IMR-90 (cell line): Measurements from ENCODE around the gene MOB3B. TPM values are rescaled to one million over a fixed set of nuclear protein-coding genes. Genes with fewer than 3 reads are reported as not detected.

Experiments used
- ATAC-seq: fragments of 200-7000 bp; cut with Tn5 transposase; 2 replicates; pipeline ENCODE4 v1.9.1; 2020; ENCODE audit warnings: low read depth, mild to moderate bottlenecking, moderate library complexity
- BruUV-seq: library from RNA; stranded (reverse); fragments of 400-500 nt; replicated peaks from 2 replicates; lab custom pipeline; 2021; lab: Mats Ljungman, UMichigan
- CTCF ChIA-PET: fragments of 300-600 bp; formaldehyde crosslinking; extraction: SDS; loops from one replicate; lab custom pipeline; 2021; ENCODE audit warnings: antibody characterized with exemption; lab: Yijun Ruan, JAX
- POLR2A ChIA-PET: fragments of 300-600 bp; sonication (Branson Sonifier 250); formaldehyde crosslinking; loops from one replicate; lab custom pipeline; 2022; ENCODE audit warnings: antibody characterized with exemption; ENCODE audit not compliant: unreplicated experiment; lab: Charles Lee
- DNase-seq: peaks from one replicate; pipeline ENCODE4 v3.0.0; 2013
- H2AFZ ChIP-seq: replicated peaks from 2 replicates; pipeline ENCODE3; 2013; ENCODE audit warnings: low read length, mild to moderate bottlenecking; ENCODE audit not compliant: poor library complexity
- H2AK5ac ChIP-seq: 2 replicates; pipeline ENCODE4 v1.6.1; 2013; ENCODE audit warnings: low read depth, low read length, inconsistent platforms
- H2AK9ac ChIP-seq: replicated peaks from 2 replicates; pipeline ENCODE3; 2013; ENCODE audit warnings: mild to moderate bottlenecking, low read depth, low read length, moderate library complexity; ENCODE audit not compliant: poor library complexity
- H2BK120ac ChIP-seq: 2 replicates; pipeline ENCODE4 v1.6.1; 2013; ENCODE audit warnings: low read depth, low read length, inconsistent platforms
- H2BK15ac ChIP-seq: 3 replicates; pipeline ENCODE4 v1.6.1; 2013; ENCODE audit warnings: low read depth, low read length, inconsistent platforms
- H2BK20ac ChIP-seq: 2 replicates; pipeline ENCODE4 v1.6.1; 2013; ENCODE audit warnings: low read depth, mild to moderate bottlenecking, inconsistent platforms, low read length, moderate library complexity
- H2BK5ac ChIP-seq: 2 replicates; pipeline ENCODE4 v1.6.1; 2013; ENCODE audit warnings: mild to moderate bottlenecking, low read depth, low read length, inconsistent platforms; ENCODE audit not compliant: poor library complexity, severe bottlenecking
- H3K14ac ChIP-seq: replicated peaks from 2 replicates; pipeline ENCODE4 v1.6.1; 2013; ENCODE audit warnings: low read depth, low read length, inconsistent platforms
- H3K18ac ChIP-seq: 2 replicates; pipeline ENCODE4 v1.6.1; 2013; ENCODE audit warnings: low read depth, low read length, control low read depth
- H3K23ac ChIP-seq: 2 replicates; pipeline ENCODE4 v1.6.1; 2013; ENCODE audit warnings: low read depth, low read length, inconsistent platforms
- H3K27ac ChIP-seq: 2 replicates; pipeline ENCODE4 v1.5.1; 2013; ENCODE audit warnings: mild to moderate bottlenecking, control low read depth, low read length; ENCODE audit not compliant: insufficient read depth
- H3K27me3 ChIP-seq: 2 replicates; pipeline ENCODE4 v1.6.1; 2013; ENCODE audit warnings: low read length; ENCODE audit not compliant: control insufficient read depth, insufficient read depth
- H3K36me3 ChIP-seq: 2 replicates; pipeline ENCODE4 v1.6.1; 2013; ENCODE audit warnings: low read length, mixed read lengths; ENCODE audit not compliant: control insufficient read depth, insufficient read depth
- H3K4ac ChIP-seq: 2 replicates; pipeline ENCODE4 v1.6.1; 2013; ENCODE audit warnings: low read depth, low read length, inconsistent platforms
- H3K4me1 ChIP-seq: 2 replicates; pipeline ENCODE4 v1.6.1; 2013; ENCODE audit warnings: low read length, mixed read lengths; ENCODE audit not compliant: control insufficient read depth, insufficient read depth
- H3K4me2 ChIP-seq: 2 replicates; pipeline ENCODE4 v1.6.1; 2013; ENCODE audit warnings: low read depth, mild to moderate bottlenecking, control low read depth, low read length, moderate library complexity
- H3K4me3 ChIP-seq: 2 replicates; pipeline ENCODE4 v1.5.1; 2013; ENCODE audit warnings: low read depth, mild to moderate bottlenecking, control low read depth, low read length, moderate library complexity; ENCODE audit not compliant: insufficient read depth
- H3K56ac ChIP-seq: 2 replicates; pipeline ENCODE4 v1.6.1; 2013; ENCODE audit warnings: low read length, inconsistent platforms; ENCODE audit not compliant: insufficient read depth; ENCODE audit errors: extremely low read depth
- H3K79me1 ChIP-seq, 2 experiments: 2 replicates each; pipeline ENCODE4 v1.6.1; 2013; ENCODE audit warnings: low read length in 2 of 2, inconsistent platforms in 1 of 2, low read depth in 1 of 2
- H3K9ac ChIP-seq: 2 replicates; pipeline ENCODE4 v1.6.1; 2013; ENCODE audit warnings: low read depth, low read length, control low read depth
- H3K9me1 ChIP-seq: 2 replicates; pipeline ENCODE4 v1.6.1; 2013; ENCODE audit warnings: low read length, inconsistent platforms; ENCODE audit not compliant: insufficient read depth
- H3K9me3 ChIP-seq: 2 replicates; pipeline ENCODE4 v1.6.1; 2013; ENCODE audit warnings: low read length; ENCODE audit not compliant: control insufficient read depth, insufficient read depth
- H4K20me1 ChIP-seq: 2 replicates; pipeline ENCODE4 v1.6.1; 2013; ENCODE audit warnings: low read length, inconsistent platforms; ENCODE audit not compliant: insufficient read depth
- H4K5ac ChIP-seq: 2 replicates; pipeline ENCODE4 v1.6.1; 2013; ENCODE audit warnings: mild to moderate bottlenecking, low read depth, low read length, control low read depth
- H4K8ac ChIP-seq, 2 experiments: 2 replicates each; pipeline ENCODE4 v1.6.1; 2013; ENCODE audit warnings: low read depth in 2 of 2, low read length in 2 of 2, control low read depth in 1 of 2, inconsistent platforms in 1 of 2
- H4K91ac ChIP-seq: 2 replicates; pipeline ENCODE4 v1.6.1; 2013; ENCODE audit warnings: low read depth, low read length, inconsistent platforms; ENCODE audit not compliant: insufficient read depth
- FOS ChIP-seq: fragments of 150-350 bp; IDR thresholded peaks from 2 replicates; pipeline ENCODE4 v1.6.1; 2016; ENCODE audit warnings: low read depth, low read length
- WGBS, 2 experiments: methylation state at CpG; one replicate each; pipeline versions ENCODE4 v1.1.5 to v1.1.7; 2013; ENCODE audit warnings: missing lambda C conversion rate in 2 of 2; ENCODE audit not compliant: insufficient read length in 1 of 2; ENCODE audit errors: extremely low coverage in 2 of 2; 5-methylcytosine and 5-hydroxymethylcytosine counted together
- dilution Hi-C: fragments of 300-500 bp; cut with HindIII; formaldehyde crosslinking; loops from one replicate; pipeline ENCODE4 v1.14.3; 2018; ENCODE audit warnings: low sequenced_read_pairs; ENCODE audit not compliant: unreplicated experiment
- in situ Hi-C: fragments of 300-500 bp; cut with MboI; formaldehyde crosslinking; loops from 3 replicates; pipeline ENCODE4 v1.14.3; 2019; ENCODE audit warnings: low sequenced_read_pairs, inconsistent platforms, mixed read lengths
- intact Hi-C: fragments of 100-400 bp; cut with micrococcal nuclease; formaldehyde crosslinking; loops from 2 replicates; pipeline ENCODE4 v1.10.0; 2022
- polyA plus RNA-seq, 3 experiments: library from polyadenylated mRNA; depleted of rRNA; stranded (reverse); fragments of >200 nt; gene quantifications; 2 replicates each; pipeline ENCODE4 v1.2.3, GENCODE V29; 2012; ENCODE audit warnings: low replicate concordance in 1 of 3
- total RNA-seq: library from RNA; depleted of rRNA; stranded (reverse); fragments of >200 nt; gene quantifications from 2 replicates; pipeline ENCODE4 v1.2.3, GENCODE V29; 2012

Gene MOB3B
- total and polyA plus RNA-seq, 2 of the 4 experiments (the other 2 are of a cell fraction), result under 0.01 to 0.02 TPM

DNA sequence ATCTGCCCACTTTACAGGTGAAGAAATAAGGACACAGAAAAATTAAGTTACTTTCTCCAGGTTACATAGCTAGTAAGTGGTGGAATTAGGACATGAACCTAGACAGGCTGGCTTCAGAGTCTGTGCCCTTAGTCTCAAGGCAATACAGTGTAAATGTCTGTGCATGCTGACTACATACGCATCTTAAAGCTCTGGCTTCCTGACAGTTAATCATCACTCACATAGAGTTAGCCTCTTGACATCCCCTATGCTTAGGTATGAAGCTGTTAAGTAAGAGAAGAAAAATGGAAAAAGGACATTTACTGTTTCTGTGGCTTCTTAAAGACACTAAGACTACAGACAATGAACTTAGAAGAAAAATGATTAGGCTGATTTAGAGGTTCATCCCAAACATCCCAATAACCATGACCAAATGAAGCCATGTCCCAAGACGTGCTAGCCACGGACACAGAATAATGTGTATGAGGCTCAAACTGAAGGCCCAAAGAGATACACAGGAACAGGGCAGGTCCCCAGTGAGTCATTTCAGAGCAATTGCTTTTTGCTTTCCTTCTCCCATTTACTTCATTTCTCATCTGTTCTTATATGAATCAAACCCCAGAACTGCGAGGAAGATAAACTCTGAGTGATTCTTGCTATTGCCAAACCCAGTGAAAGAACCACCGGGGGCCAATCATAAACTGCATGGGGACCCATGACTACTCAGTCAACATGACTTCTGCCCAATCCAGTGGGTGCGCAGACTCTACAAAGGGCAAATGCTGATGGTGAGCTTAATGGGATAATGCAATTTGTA lies 105.5 kb downstream of the MOB3B start:
- no peak overlapping the region for H2BK5ac ChIP-seq
- no peaks in the 10 kb centered on the region for H3K36me3 ChIP-seq
- H3K9me3 ChIP-seq, result no peaks in the 10 kb centered on the region
- ChIA-PET POLR2A (no interaction called here), CTCF (no interaction called here)
- no peak overlapping the region for H2BK20ac ChIP-seq
- dilution Hi-C loops, result no loop called here
- no peak overlapping the region for H2AK5ac ChIP-seq
- DNase-seq (no peak), ATAC-seq (no peak)
- no peak overlapping the region for H3K23ac ChIP-seq
- no peak overlapping the region for H2AFZ ChIP-seq
- no peak overlapping the region for H3K4ac ChIP-seq
- H3K27me3 ChIP-seq, result no peaks in the 10 kb centered on the region
- WGBS, 2 experiments, result 50% methylated on average over 2 of the region's 6 CpGs; no CpG with 5 or more reads in 1 of the 2 experiments
- no peak overlapping the region for H2BK120ac ChIP-seq
- no peaks in the 10 kb centered on the region for H3K4me1 ChIP-seq
- no peak overlapping the region for H4K5ac ChIP-seq
- no peak overlapping the region for H4K8ac ChIP-seq
- H3K56ac ChIP-seq, result no peak overlapping the region
- H2BK15ac ChIP-seq, result no peak overlapping the region
- H3K27ac ChIP-seq, result no peak overlapping the region
- BruUV-seq, result no TSS peak
- no peaks in the 10 kb centered on the region for H3K9me1 ChIP-seq
- intact Hi-C loops, result no loop called here
- H3K14ac ChIP-seq, result no peak overlapping the region
- no peak overlapping the region for H3K4me2 ChIP-seq
- in situ Hi-C loops, result no loop called here
- no peak for TF ChIP-seq FOS
- no peaks in the 10 kb centered on the region for H4K20me1 ChIP-seq
- no peak overlapping the region for H2AK9ac ChIP-seq
- H3K9ac ChIP-seq, result no peak overlapping the region
- no peaks in the 10 kb centered on the region for H3K79me1 ChIP-seq
- H3K18ac ChIP-seq, result no peak overlapping the region
- H3K4me3 ChIP-seq, result no peak overlapping the region
- H4K91ac ChIP-seq, result no peak overlapping the region
